Measurements from ENCODE around the gene NEMP1. TPM values are rescaled to one million over a fixed set of nuclear protein-coding genes. Genes with fewer than 3 reads are reported as not detected.

The NEMP1 gene
- total and polyA plus RNA-seq, 10 of the 15 experiments (the other 5 are each of a cell fraction or from before 2014, with no cell fraction given): 4.0 to 45.9 (median 19.8) TPM

- TF ChIP-seq ZNF592 (IDR thresholded peaks at IDR 0.05) (no peak), RAD21 (IDR thresholded peaks at IDR 0.05; ENCODE audit: insufficient read depth, low read depth, low read length) (no peak), TCF3 (IDR thresholded peaks at IDR 0.05; ENCODE audit: borderline replicate concordance, insufficient read depth, low read depth, low read length) (no peak), BRCA1 (IDR thresholded peaks at IDR 0.05; ENCODE audit: low read depth, low read length) (no peak)
These were observed 41.3 kb downstream of the NEMP1 start (continued) for GRCh38 chr12:57037264-57037663.

- Histone ChIP-seq H3K9me3 (replicated peaks; ENCODE audit: control insufficient read depth, insufficient read depth, low read length) (no peaks in the 10 kb centered on the region), H3K4me1 (ENCODE audit: control insufficient read depth, insufficient read depth, low read length) (peaks cover 11% of the 10 kb centered on the region), H3K4me3 (no peak overlapping the region), H3K9ac (ENCODE audit: control insufficient read depth, insufficient read depth, low read length) (no peak overlapping the region), H3K4me2 (ENCODE audit: control insufficient read depth, insufficient read depth) (no peak overlapping the region), H2AFZ (ENCODE audit: control insufficient read depth, low read depth, low read length) (no peak overlapping the region), H3K79me2 (ENCODE audit: control insufficient read depth, insufficient read depth, low read length) (no peaks in the 10 kb centered on the region), H3K27me3 (replicated peaks in 1 of 2; ENCODE audit: control insufficient read depth in 2 of 2, insufficient read depth in 2 of 2, low read length in 1 of 2) (no peaks in the 10 kb centered on the region; a peak in 1 of 4 replicates), H3K27ac (ENCODE audit: control insufficient read depth, insufficient read depth) (no peak overlapping the region), H3K36me3 (ENCODE audit: control insufficient read depth in 2 of 2, insufficient read depth in 2 of 2, low read length in 1 of 2) (no peaks in the 10 kb centered on the region), H4K20me1 (ENCODE audit: control insufficient read depth, insufficient read depth) (no peaks in the 10 kb centered on the region)
- intact Hi-C loops (cut with micrococcal nuclease; ENCODE audit: unreplicated experiment): no loop called here
- POLR2A ChIA-PET: interaction anchor here (1.1 kb wide), 2 partner anchors 12 to 216 kb away, joined by 3 to 7 read pairs; no protein-coding TSS in a partner anchor
- DNase-seq (ENCODE audit: low read depth, low spot score) (no peak), ATAC-seq (no peak), FAIRE-seq (no peak)
- RAD21 ChIA-PET (ENCODE audit: unreplicated experiment): interaction anchor here (1.0 to 5.9 kb wide), 3 partner anchors 24 to 397 kb away, joined by 3 to 30 read pairs (median 3); partner anchors contain the start of gene STAT6
- TF ChIP-seq NBN (IDR thresholded peaks at IDR 0.05): no peak
- TF ChIP-seq HCFC1 (IDR thresholded peaks at IDR 0.05; ENCODE audit: low read length): no peak
- TF ChIP-seq YBX1 (IDR thresholded peaks at IDR 0.05): no peak
- no peak for TF ChIP-seq RUNX3 (IDR thresholded peaks at IDR 0.05; ENCODE audit: low read length)
- no peak for TF ChIP-seq BMI1 (IDR thresholded peaks at IDR 0.05; ENCODE audit: borderline replicate concordance)
- no peak for TF ChIP-seq NR2C2 (IDR thresholded peaks at IDR 0.05; ENCODE audit: borderline replicate concordance, control insufficient read depth, insufficient read length, low read depth)
- TF ChIP-seq SREBF2 (IDR thresholded peaks at IDR 0.05; ENCODE audit: low read length): no peak
- no peak for TF ChIP-seq PAX8 (IDR thresholded peaks at IDR 0.05)
- no peak for TF ChIP-seq POLR2AphosphoS2 (IDR thresholded peaks at IDR 0.05; ENCODE audit: low read depth, low read length)
- TF ChIP-seq KDM1A (IDR thresholded peaks at IDR 0.05; ENCODE audit: borderline replicate concordance): no peak
- no peak for TF ChIP-seq RB1 (IDR thresholded peaks at IDR 0.05; ENCODE audit: borderline replicate concordance)
- no peak for TF ChIP-seq FOXK2 (IDR thresholded peaks at IDR 0.05)
- TF ChIP-seq CBX3 (IDR thresholded peaks at IDR 0.05; ENCODE audit: borderline replicate concordance, low read depth): no peak
- TF ChIP-seq POU2F2 (IDR thresholded peaks at IDR 0.05; ENCODE audit: borderline replicate concordance, low read depth, low read length): no peak
- CTCF ChIA-PET: interaction anchor here (1.2 to 5.5 kb wide), 4 partner anchors 25 to 36 kb away, joined by 3 to 64 read pairs (median 4); no protein-coding TSS in a partner anchor
- BruUV-seq (replicated peaks): no TSS peak
- SMC1A ChIA-PET (ENCODE audit: uncharacterized antibody, unreplicated experiment): interaction anchor here (1.3 to 4.1 kb wide), 3 partner anchors 24 to 79 kb away, joined by 3 to 19 read pairs (median 4); no protein-coding TSS in a partner anchor
- in situ Hi-C loops (cut with MboI): no loop called here
- WGBS (ENCODE audit: insufficient coverage, insufficient replicate concordance, low lambda C conversion rate, missing lambda C conversion rate): 99% methylated on average over 3 of the region's 3 CpGs
These were observed 45.2 kb downstream of the NEMP1 start for GRCh38 chr12:57033431-57033830.
